Measurements from ENCODE around the gene DCLK1. TPM values are rescaled to one million over a fixed set of nuclear protein-coding genes. Genes with fewer than 3 reads are reported as not detected.

The DCLK1 gene
- total and polyA plus RNA-seq, 4 donors, result 0.04 to 0.56 (median 0.20) TPM

- TF ChIP-seq, protein P1, sequence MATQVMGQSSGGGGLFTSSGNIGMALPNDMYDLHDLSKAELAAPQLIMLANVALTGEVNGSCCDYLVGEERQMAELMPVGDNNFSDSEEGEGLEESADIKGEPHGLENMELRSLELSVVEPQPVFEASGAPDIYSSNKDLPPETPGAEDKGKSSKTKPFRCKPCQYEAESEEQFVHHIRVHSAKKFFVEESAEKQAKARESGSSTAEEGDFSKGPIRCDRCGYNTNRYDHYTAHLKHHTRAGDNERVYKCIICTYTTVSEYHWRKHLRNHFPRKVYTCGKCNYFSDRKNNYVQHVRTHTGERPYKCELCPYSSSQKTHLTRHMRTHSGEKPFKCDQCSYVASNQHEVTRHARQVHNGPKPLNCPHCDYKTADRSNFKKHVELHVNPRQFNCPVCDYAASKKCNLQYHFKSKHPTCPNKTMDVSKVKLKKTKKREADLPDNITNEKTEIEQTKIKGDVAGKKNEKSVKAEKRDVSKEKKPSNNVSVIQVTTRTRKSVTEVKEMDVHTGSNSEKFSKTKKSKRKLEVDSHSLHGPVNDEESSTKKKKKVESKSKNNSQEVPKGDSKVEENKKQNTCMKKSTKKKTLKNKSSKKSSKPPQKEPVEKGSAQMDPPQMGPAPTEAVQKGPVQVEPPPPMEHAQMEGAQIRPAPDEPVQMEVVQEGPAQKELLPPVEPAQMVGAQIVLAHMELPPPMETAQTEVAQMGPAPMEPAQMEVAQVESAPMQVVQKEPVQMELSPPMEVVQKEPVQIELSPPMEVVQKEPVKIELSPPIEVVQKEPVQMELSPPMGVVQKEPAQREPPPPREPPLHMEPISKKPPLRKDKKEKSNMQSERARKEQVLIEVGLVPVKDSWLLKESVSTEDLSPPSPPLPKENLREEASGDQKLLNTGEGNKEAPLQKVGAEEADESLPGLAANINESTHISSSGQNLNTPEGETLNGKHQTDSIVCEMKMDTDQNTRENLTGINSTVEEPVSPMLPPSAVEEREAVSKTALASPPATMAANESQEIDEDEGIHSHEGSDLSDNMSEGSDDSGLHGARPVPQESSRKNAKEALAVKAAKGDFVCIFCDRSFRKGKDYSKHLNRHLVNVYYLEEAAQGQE (IDR thresholded peaks at IDR 0.05), result no peak
- Histone ChIP-seq H3K4me1 (ENCODE audit: control insufficient read depth in 4 of 4, insufficient read depth in 4 of 4, low read length in 3 of 4) (no peaks in the 10 kb centered on the region), H3K27me3 (ENCODE audit: control insufficient read depth in 4 of 4, insufficient read depth in 4 of 4, low read length in 3 of 4) (peaks cover 0 to 3% (median 0%) of the 10 kb centered on the region in 4 donors), H3K9ac (ENCODE audit: low read depth in 1 of 2, low read length in 2 of 2) (no peak overlapping the region), H3K4me3 (ENCODE audit: low read depth in 1 of 3, low read length in 3 of 3) (no peak overlapping the region), H3K9me3 (ENCODE audit: control insufficient read depth in 4 of 4, low read length in 3 of 4) (no peaks in the 10 kb centered on the region), H3K36me3 (ENCODE audit: control insufficient read depth in 4 of 4, insufficient read depth in 3 of 4, low read depth in 1 of 4, low read length in 3 of 4) (no peaks in the 10 kb centered on the region), H3K27ac (ENCODE audit: low read depth in 1 of 2, low read length in 2 of 2) (no peak overlapping the region)
- 84% methylated on average over 4 of the region's 4 CpGs for WGBS
- no peak for DNase-seq (ENCODE audit: low spot score)
These were observed 15.5 kb upstream of the DCLK1 start for GRCh38 chr13:36146511-36147269.

DNA sequence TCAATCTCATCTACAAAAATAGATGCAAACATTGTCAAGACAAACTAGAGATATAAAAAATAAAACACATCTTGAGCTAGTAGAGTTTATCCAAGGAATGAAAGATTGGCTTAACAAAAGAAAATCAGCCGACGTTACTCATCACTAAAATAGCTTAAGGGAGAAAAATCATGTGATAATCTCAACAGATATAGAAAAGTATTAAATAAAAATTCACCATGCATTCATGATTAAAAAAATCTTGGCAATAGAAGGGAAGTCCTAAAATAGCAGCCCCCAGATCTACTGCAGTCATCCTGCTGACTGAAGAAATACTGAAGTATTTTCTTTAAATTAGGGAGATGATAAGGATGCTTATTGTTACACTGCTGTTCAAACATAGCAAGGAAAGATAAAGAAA is 12.6 kb upstream of the DCLK1 start:
- WGBS, result 78% methylated on average over 2 of the region's 2 CpGs
- H3K36me3 ChIP-seq (ENCODE audit: control insufficient read depth in 4 of 4, insufficient read depth in 3 of 4, low read depth in 1 of 4, low read length in 3 of 4), result no peaks in the 10 kb centered on the region
- no peak for DNase-seq (ENCODE audit: low spot score)
- TF ChIP-seq SP1 (IDR thresholded peaks at IDR 0.05), result no peak
- TF ChIP-seq YY1 (IDR thresholded peaks at IDR 0.05), result no peak
- TF ChIP-seq MAX (IDR thresholded peaks at IDR 0.05), result no peak
- TF ChIP-seq JUND (IDR thresholded peaks at IDR 0.05), result no peak
- no peaks in the 10 kb centered on the region for H3K4me1 ChIP-seq (ENCODE audit: control insufficient read depth in 4 of 4, insufficient read depth in 4 of 4, low read length in 3 of 4)
- peaks cover 0 to 3% (median 0%) of the 10 kb centered on the region in 4 donors for H3K27me3 ChIP-seq (ENCODE audit: control insufficient read depth in 4 of 4, insufficient read depth in 4 of 4, low read length in 3 of 4)
- no peak overlapping the region for H3K27ac ChIP-seq (ENCODE audit: low read depth in 1 of 2, low read length in 2 of 2)
- H3K9ac ChIP-seq (ENCODE audit: low read depth in 1 of 2, low read length in 2 of 2), result no peak overlapping the region
- H3K4me3 ChIP-seq (ENCODE audit: low read depth in 1 of 3, low read length in 3 of 3), result no peak overlapping the region
- no peaks in the 10 kb centered on the region for H3K9me3 ChIP-seq (ENCODE audit: control insufficient read depth in 4 of 4, low read length in 3 of 4)

DNA sequence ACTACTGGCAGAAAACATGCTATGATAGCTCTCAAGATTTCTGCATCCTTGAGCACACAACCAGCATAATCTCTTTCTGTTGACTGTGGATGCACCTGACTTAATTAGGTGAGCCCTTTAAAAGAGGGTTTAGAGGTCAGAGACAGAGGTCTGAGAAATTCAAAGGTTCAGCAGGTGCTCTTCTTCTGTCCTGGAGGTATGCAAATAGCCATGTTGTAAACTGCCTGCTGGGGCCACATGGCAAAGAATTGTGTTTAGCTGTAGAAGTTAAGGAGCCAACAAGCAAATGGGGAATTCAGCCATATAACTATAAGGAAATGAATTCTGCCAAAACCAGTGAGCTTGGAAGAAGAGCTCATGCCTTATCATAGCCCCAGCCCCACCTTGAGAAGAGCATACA is 11.6 kb upstream of the DCLK1 start:
- Histone ChIP-seq H3K4me1 (ENCODE audit: control insufficient read depth in 4 of 4, insufficient read depth in 4 of 4, low read length in 3 of 4) (no peaks in the 10 kb centered on the region), H3K36me3 (ENCODE audit: control insufficient read depth in 4 of 4, insufficient read depth in 3 of 4, low read depth in 1 of 4, low read length in 3 of 4) (no peaks in the 10 kb centered on the region), H3K4me3 (ENCODE audit: low read depth in 1 of 3, low read length in 3 of 3) (no peak overlapping the region), H3K27me3 (ENCODE audit: control insufficient read depth in 4 of 4, insufficient read depth in 4 of 4, low read length in 3 of 4) (peaks cover 0 to 3% (median 0%) of the 10 kb centered on the region in 4 donors), H3K27ac (ENCODE audit: low read depth in 1 of 2, low read length in 2 of 2) (no peak overlapping the region), H3K9me3 (ENCODE audit: control insufficient read depth in 4 of 4, low read length in 3 of 4) (no peaks in the 10 kb centered on the region), H3K9ac (ENCODE audit: low read depth in 1 of 2, low read length in 2 of 2) (no peak overlapping the region)
- TF ChIP-seq YY1 (IDR thresholded peaks at IDR 0.05) (no peak), FOXA2 (IDR thresholded peaks at IDR 0.05) (no peak), HNF4G (IDR thresholded peaks at IDR 0.05) (no peak)
- DNase-seq (ENCODE audit: low spot score), result no peak

GRCh38 chr13:36135876-36136275 is 4.7 kb upstream of the DCLK1 start:
- no peak for DNase-seq (ENCODE audit: low spot score)
- Histone ChIP-seq H3K27me3 (ENCODE audit: control insufficient read depth in 4 of 4, insufficient read depth in 4 of 4, low read length in 3 of 4) (peaks cover 0 to 8% (median 0%) of the 10 kb centered on the region in 4 donors), H3K27ac (ENCODE audit: low read depth in 1 of 2, low read length in 2 of 2) (no peak overlapping the region), H3K4me3 (ENCODE audit: low read depth in 1 of 3, low read length in 3 of 3) (no peak overlapping the region), H3K4me1 (ENCODE audit: control insufficient read depth in 4 of 4, insufficient read depth in 4 of 4, low read length in 3 of 4) (peaks cover 0 to under 1% (median 0%) of the 10 kb centered on the region in 4 donors), H3K36me3 (ENCODE audit: control insufficient read depth in 4 of 4, insufficient read depth in 3 of 4, low read depth in 1 of 4, low read length in 3 of 4) (no peaks in the 10 kb centered on the region), H3K9ac (ENCODE audit: low read depth in 1 of 2, low read length in 2 of 2) (no peak overlapping the region), H3K9me3 (ENCODE audit: control insufficient read depth in 4 of 4, low read length in 3 of 4) (peaks cover 0 to 2% (median 0%) of the 10 kb centered on the region in 4 donors)
- WGBS, result 59% methylated on average over 2 of the region's 2 CpGs
- no peak for TF ChIP-seq YY1 (IDR thresholded peaks at IDR 0.05)
- TF ChIP-seq, protein P2, sequence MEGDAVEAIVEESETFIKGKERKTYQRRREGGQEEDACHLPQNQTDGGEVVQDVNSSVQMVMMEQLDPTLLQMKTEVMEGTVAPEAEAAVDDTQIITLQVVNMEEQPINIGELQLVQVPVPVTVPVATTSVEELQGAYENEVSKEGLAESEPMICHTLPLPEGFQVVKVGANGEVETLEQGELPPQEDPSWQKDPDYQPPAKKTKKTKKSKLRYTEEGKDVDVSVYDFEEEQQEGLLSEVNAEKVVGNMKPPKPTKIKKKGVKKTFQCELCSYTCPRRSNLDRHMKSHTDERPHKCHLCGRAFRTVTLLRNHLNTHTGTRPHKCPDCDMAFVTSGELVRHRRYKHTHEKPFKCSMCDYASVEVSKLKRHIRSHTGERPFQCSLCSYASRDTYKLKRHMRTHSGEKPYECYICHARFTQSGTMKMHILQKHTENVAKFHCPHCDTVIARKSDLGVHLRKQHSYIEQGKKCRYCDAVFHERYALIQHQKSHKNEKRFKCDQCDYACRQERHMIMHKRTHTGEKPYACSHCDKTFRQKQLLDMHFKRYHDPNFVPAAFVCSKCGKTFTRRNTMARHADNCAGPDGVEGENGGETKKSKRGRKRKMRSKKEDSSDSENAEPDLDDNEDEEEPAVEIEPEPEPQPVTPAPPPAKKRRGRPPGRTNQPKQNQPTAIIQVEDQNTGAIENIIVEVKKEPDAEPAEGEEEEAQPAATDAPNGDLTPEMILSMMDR (IDR thresholded peaks at IDR 0.05; ENCODE audit: low read depth, low read length, missing input control), result no peak
- TF ChIP-seq, protein P3, sequence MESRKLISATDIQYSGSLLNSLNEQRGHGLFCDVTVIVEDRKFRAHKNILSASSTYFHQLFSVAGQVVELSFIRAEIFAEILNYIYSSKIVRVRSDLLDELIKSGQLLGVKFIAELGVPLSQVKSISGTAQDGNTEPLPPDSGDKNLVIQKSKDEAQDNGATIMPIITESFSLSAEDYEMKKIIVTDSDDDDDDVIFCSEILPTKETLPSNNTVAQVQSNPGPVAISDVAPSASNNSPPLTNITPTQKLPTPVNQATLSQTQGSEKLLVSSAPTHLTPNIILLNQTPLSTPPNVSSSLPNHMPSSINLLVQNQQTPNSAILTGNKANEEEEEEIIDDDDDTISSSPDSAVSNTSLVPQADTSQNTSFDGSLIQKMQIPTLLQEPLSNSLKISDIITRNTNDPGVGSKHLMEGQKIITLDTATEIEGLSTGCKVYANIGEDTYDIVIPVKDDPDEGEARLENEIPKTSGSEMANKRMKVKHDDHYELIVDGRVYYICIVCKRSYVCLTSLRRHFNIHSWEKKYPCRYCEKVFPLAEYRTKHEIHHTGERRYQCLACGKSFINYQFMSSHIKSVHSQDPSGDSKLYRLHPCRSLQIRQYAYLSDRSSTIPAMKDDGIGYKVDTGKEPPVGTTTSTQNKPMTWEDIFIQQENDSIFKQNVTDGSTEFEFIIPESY (IDR thresholded peaks at IDR 0.05), result no peak
- TF ChIP-seq, protein P1 (IDR thresholded peaks at IDR 0.05), result no peak
- TF ChIP-seq SP1 (IDR thresholded peaks at IDR 0.05), result no peak
